B cell (primary cell): ENCODE measurements around the gene CDS1. TPM values are rescaled to one million over a fixed set of nuclear protein-coding genes. Genes with fewer than 3 reads are reported as not detected.

Source experiments
- ATAC-seq: fragments of 200-7000 bp; cut with Tn5 transposase; one replicate; pipeline ENCODE4 v1.10.0; 2021; ENCODE audit warnings: low read depth, mild to moderate bottlenecking, moderate number of reproducible peaks, moderate library complexity
- CTCF ChIA-PET: fragments of 350-600 bp; sonication (Branson Sonifier 250); formaldehyde crosslinking; loops from one replicate; lab custom pipeline; 2021; ENCODE audit warnings: antibody characterized with exemption, inconsistent platforms; lab: Charles Lee
- POLR2A ChIA-PET: fragments of 350-600 bp; sonication (Branson Sonifier 250); formaldehyde crosslinking; loops from one replicate; lab custom pipeline; 2021; ENCODE audit warnings: antibody characterized with exemption; lab: Charles Lee
- DNase-seq: peaks from one replicate; pipeline ENCODE4 v3.0.0; 2013
- H2AFZ ChIP-seq: 2 replicates; pipeline ENCODE4 v1.6.1; 2012; ENCODE audit warnings: mild to moderate bottlenecking, low read depth, low read length; ENCODE audit not compliant: insufficient read depth, poor library complexity, severe bottlenecking
- H3K27ac ChIP-seq, 2 donors: 1 replicate in 1 of 2; 2 replicates in 1 of 2; pipeline ENCODE4 v1.5.1; 2012 to 2013; ENCODE audit warnings: low read length in 2 of 2, mild to moderate bottlenecking in 2 of 2, moderate library complexity in 1 of 2
- H3K27me3 ChIP-seq, 4 experiments: fragments of 200-600 bp in 1 of 4; sonication (generic) in 1 of 4; replicated peaks in 1 of 4; 1 replicate in 2 of 4; 2 replicates in 2 of 4; pipeline versions ENCODE4 v1.6.1 to v1.7.0; 2013 to 2016; ENCODE audit warnings: low read length in 3 of 4, mild to moderate bottlenecking in 2 of 4, mixed read lengths in 1 of 4, moderate library complexity in 1 of 4; ENCODE audit not compliant: insufficient read depth in 4 of 4, control insufficient read depth in 3 of 4; ENCODE audit errors: control extremely low read depth in 1 of 4
- H3K36me3 ChIP-seq, 2 experiments: replicated peaks in 1 of 2; 1 replicate in 1 of 2; 2 replicates in 1 of 2; pipeline versions ENCODE4 v1.6.1 to v1.7.1; 2013; ENCODE audit warnings: low read length in 1 of 2; ENCODE audit not compliant: insufficient read depth in 2 of 2, control insufficient read depth in 1 of 2; ENCODE audit errors: control extremely low read depth in 1 of 2, extremely low read depth in 1 of 2
- H3K4me1 ChIP-seq, 2 donors: fragments of 200-600 bp in 1 of 2; sonication (generic) in 1 of 2; 1 replicate in 1 of 2; 2 replicates in 1 of 2; pipeline versions ENCODE4 v1.5.1 to v1.6.1; 2013 to 2017; ENCODE audit warnings: low read length in 2 of 2; ENCODE audit not compliant: control insufficient read depth in 2 of 2, insufficient read depth in 2 of 2
- H3K4me2 ChIP-seq: replicated peaks from 2 replicates; pipeline ENCODE3; 2012; ENCODE audit warnings: mild to moderate bottlenecking, low read depth, low read length; ENCODE audit not compliant: poor library complexity, severe bottlenecking
- H3K4me3 ChIP-seq, 5 experiments: fragments of 200-600 bp in 1 of 5; sonication (generic) in 1 of 5; 1 replicate in 3 of 5; 2 replicates in 2 of 5; pipeline versions ENCODE4 v1.5.1 to v1.7.0; 2011 to 2016; ENCODE audit warnings: low read length in 4 of 5, mild to moderate bottlenecking in 4 of 5, low read depth in 2 of 5, control low read depth in 1 of 5, moderate library complexity in 1 of 5; ENCODE audit not compliant: insufficient read depth in 1 of 5; ENCODE audit errors: control extremely low read depth in 1 of 5, extremely low read depth in 1 of 5
- H3K79me2 ChIP-seq: fragments of 200-600 bp; sonication (generic); one replicate; pipeline ENCODE4 v1.6.0; 2016; ENCODE audit warnings: low read length; ENCODE audit not compliant: control insufficient read depth, insufficient read depth
- H3K9ac ChIP-seq: fragments of 200-600 bp; sonication (generic); 2 replicates; pipeline ENCODE4 v1.6.1; 2017; ENCODE audit warnings: mild to moderate bottlenecking, low read length, moderate library complexity
- H3K9me3 ChIP-seq, 3 donors: one replicate each; pipeline versions ENCODE4 v1.6.1 to v1.7.1; 2013; ENCODE audit warnings: low read length in 2 of 3; ENCODE audit not compliant: control insufficient read depth in 2 of 3, insufficient read depth in 1 of 3; ENCODE audit errors: control extremely low read depth in 1 of 3
- H4K20me1 ChIP-seq: 2 replicates; pipeline ENCODE4 v1.6.0; 2012; ENCODE audit warnings: mild to moderate bottlenecking, low read length; ENCODE audit not compliant: insufficient read depth, control insufficient read depth, poor library complexity, severe bottlenecking
- H3K27ac Mint-ChIP-seq: one replicate; pipeline ENCODE4 v1.8.0; 2021; ENCODE audit warnings: mixed read lengths
- H3K27me3 Mint-ChIP-seq: one replicate; pipeline ENCODE4 v1.8.0; 2021; ENCODE audit warnings: mixed read lengths
- H3K4me1 Mint-ChIP-seq: one replicate; pipeline ENCODE4 v1.8.0; 2021; ENCODE audit warnings: mixed read lengths
- H3K4me3 Mint-ChIP-seq: one replicate; pipeline ENCODE4 v1.8.0; 2021; ENCODE audit warnings: mixed read lengths
- H3K9me3 Mint-ChIP-seq: one replicate; pipeline ENCODE4 v1.8.0; 2022; ENCODE audit warnings: mixed read lengths; ENCODE audit not compliant: insufficient read depth
- CTCF ChIP-seq: fragments of 200-600 bp; IDR thresholded peaks from one replicate; pipeline ENCODE4 v1.8.0; 2022; ENCODE audit warnings: antibody characterized with exemption, mild to moderate bottlenecking
- EZH2 ChIP-seq: IDR thresholded peaks from 2 replicates; pipeline ENCODE4 v1.6.1; 2012; ENCODE audit warnings: borderline replicate concordance, low read depth, mild to moderate bottlenecking, moderate library complexity, low read length; ENCODE audit not compliant: insufficient read depth, poor library complexity, severe bottlenecking
- WGBS: methylation state at CpG from one replicate; pipeline ENCODE4 v1.1.5; 2013; ENCODE audit warnings: missing lambda C conversion rate; ENCODE audit not compliant: insufficient coverage; 5-methylcytosine and 5-hydroxymethylcytosine counted together
- intact Hi-C: fragments of 100-400 bp; cut with micrococcal nuclease; formaldehyde crosslinking; loops from one replicate; pipeline ENCODE4 v1.10.0; 2022
- polyA plus RNA-seq: library from polyadenylated mRNA; depleted of rRNA; stranded (reverse); fragments of >200 nt; gene quantifications from 2 replicates; pipeline ENCODE4 v1.2.3, GENCODE V29; 2012
- total RNA-seq, 2 donors: library from RNA; stranded (reverse); fragments of 120-200 nt in 1 of 2; gene quantifications; 1 replicate in 1 of 2; 2 replicates in 1 of 2; pipeline versions ENCODE4 v1.2.3 to v1.2.4, GENCODE V29; 2013 to 2022

CDS1 gene
- total and polyA plus RNA-seq, 2 donors (not counting 1 experiment from before 2014, with no cell fraction given) = 0.03 to 0.15 TPM

- H3K4me1 ChIP-seq = no peaks in the 10 kb centered on the region
- no peaks in the 10 kb centered on the region for H3K79me2 ChIP-seq
- H4K20me1 ChIP-seq = no peaks in the 10 kb centered on the region
- ChIA-PET CTCF (no interaction called here), POLR2A (no interaction called here)
- H3K9me3 ChIP-seq = no peaks in the 10 kb centered on the region
- H3K9ac ChIP-seq = no peak overlapping the region
- H3K27ac ChIP-seq = no peak overlapping the region
- no peak for DNase-seq
- no peak overlapping the region for H2AFZ ChIP-seq
- WGBS = 100% methylated on average over 3 of the region's 5 CpGs
- no peaks in the 10 kb centered on the region for H3K27me3 ChIP-seq
- intact Hi-C loops = no loop called here
- H3K4me3 ChIP-seq = no peak overlapping the region
- H3K4me1 Mint-ChIP-seq = no peaks in the 10 kb centered on the region
- no peak overlapping the region for H3K4me3 Mint-ChIP-seq
- H3K36me3 ChIP-seq = no peaks in the 10 kb centered on the region
- no peak for ATAC-seq
- H3K27me3 Mint-ChIP-seq = peaks cover 11% of the 10 kb centered on the region
- no peaks in the 10 kb centered on the region for H3K9me3 Mint-ChIP-seq
- no peak overlapping the region for H3K27ac Mint-ChIP-seq
- H3K4me2 ChIP-seq = no peak overlapping the region
- TF ChIP-seq EZH2 = no peak
- no peak for TF ChIP-seq CTCF
Observed at GRCh38 chr4:84562156-84562555, 20.8 kb upstream of the CDS1 start.

- Histone ChIP-seq H3K9ac (no peak overlapping the region), H3K4me1 (no peaks in the 10 kb centered on the region), H4K20me1 (no peaks in the 10 kb centered on the region), H3K4me2 (no peak overlapping the region), H3K4me3 (no peak overlapping the region), H3K9me3 (no peaks in the 10 kb centered on the region), H3K79me2 (no peaks in the 10 kb centered on the region), H3K36me3 (no peaks in the 10 kb centered on the region), H2AFZ (no peak overlapping the region), H3K27me3 (no peaks in the 10 kb centered on the region), H3K27ac (no peak overlapping the region)
- intact Hi-C loops = no loop called here
- Mint-ChIP-seq H3K9me3 (no peaks in the 10 kb centered on the region), H3K4me3 (no peak overlapping the region), H3K27me3 (peaks cover 11% of the 10 kb centered on the region), H3K4me1 (no peaks in the 10 kb centered on the region), H3K27ac (no peak overlapping the region)
- no peak for DNase-seq
- no peak for ATAC-seq
- POLR2A ChIA-PET = no interaction called here
- TF ChIP-seq EZH2 (no peak), CTCF (no peak)
- 96% methylated on average over 3 of the region's 4 CpGs for WGBS
- CTCF ChIA-PET = no interaction called here
Observed at GRCh38 chr4:84563002-84563401, 19.9 kb upstream of the CDS1 start.
